ENCODE data around the gene FAM72D.
"Not testable (repeated sequence)": the region's sequence is repeated elsewhere in the genome, so short reads cannot be mapped to it uniquely, and the experiment has no call there.

FAM72D gene

DNA sequence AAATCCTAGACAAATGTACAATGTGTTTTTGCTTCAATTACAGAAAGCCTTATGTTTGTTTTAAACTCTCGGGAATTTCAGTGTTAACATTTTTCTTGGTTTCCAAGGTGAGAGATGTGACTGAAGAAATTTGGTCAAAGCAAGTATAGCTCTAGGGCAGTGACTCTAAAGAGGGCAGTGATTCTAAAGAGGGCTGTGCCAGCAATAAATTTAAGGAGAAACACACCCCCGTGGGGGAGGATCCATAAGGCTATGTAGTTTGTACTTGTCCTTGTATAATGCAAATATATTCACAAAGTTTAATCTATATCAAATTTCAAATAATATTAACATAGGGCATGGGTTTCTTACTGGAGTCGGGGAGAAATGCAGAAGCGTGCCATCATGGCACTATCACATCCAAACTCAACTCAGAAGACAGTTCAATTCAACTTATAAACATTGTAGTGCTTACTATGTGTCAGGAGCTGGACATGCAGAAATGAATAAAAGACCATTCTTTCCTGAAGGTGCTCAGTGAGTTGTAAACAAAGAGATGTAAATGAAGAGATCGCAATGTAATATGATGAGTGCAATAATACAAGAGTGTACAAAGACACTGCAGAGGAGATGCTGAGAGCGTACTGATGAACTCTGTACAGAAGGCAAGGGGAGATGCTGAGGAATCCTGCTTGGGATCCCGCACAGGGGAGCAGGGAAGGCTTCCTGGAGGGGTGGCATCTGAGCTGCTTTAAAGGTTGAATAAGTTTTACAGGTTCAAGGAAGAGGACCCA is 13.1 kb upstream of the FAM72D start:
- DNase-seq (ENCODE audit: low spot score) = not testable (repeated sequence)

DNA sequence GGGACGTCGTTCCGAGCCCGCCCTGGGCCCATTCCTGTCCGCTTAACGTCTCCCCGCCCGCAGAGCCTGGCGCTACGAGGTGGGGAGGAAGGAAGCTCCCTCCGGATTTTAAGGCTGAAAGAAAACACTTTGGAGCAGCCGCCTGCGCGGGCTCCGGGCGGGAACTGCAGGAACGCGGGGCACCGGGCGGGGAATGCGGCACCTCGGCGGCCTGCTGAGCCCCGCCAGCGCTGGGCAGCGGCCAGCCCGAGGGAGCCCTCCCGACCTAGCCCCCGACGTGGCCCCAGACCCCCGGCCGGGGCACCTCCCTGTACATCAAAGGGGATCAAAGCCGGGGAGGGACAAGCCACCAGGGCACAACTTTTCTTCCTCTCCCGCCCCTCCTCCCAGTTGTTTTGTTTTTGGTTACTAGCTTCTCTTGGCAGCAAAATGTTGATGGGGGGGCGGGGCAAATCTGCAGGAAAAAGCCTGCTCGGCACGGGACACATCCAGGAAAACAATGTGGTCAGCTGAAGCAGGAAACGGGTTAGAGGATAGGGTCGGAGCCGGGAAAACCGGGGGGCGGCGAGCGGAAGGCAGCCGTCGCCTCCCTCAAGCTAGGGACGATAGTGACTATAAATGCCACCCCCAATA is 2.1 kb upstream of the FAM72D start:
- not testable (repeated sequence) for DNase-seq (ENCODE audit: low spot score)

DNA sequence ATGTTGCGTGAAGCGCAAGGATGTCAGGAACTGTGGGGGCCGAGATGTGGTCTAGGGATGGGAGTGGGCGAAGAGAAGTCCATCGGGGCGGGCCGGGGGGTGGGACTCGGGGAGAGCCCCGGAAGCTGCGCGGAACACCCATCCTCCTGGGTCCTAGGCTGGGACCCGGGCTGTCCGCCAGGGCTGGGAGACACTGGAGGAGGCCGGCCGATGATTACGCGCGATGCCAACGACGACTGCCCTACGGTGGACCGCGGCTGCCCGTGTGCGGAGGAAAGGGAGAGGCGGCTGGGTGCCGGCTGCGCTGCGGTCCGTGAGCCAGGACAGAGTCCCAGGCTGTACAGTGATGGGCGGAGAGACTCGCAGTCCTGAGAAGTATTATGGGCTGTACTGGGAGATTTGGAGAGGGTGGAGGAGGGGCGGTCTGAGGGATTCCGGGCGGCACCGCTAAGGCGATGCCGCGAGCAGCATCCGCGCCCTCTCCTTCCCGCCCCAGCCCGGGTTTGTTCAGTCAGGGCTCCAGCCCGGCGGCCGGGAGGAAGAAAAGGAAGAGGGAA is 1.0 kb upstream of the FAM72D start:
- not testable (repeated sequence) for DNase-seq (ENCODE audit: low spot score)

- DNase-seq (ENCODE audit: low spot score) = not testable (repeated sequence)
These were observed 6.0 kb downstream of the FAM72D start for GRCh38 chr1:145101725-145102124.

DNA sequence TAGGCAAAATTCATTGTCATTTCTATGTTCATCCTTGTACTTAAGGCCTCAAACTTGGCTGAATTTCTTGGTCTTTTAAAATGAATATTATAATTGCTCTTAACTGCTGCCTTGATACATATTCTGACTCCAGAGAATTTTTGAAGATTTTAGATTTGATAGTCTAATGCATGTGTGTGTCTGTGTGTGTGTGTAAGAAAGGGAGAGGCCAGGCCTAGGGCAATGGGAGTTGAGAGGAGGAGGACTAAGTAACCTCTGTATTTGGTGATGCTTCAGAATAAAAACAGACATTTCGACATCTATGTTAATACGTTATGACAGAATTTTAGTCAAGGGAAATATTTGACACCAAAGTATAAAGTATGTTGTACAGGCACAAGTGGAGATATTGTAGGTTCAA is 7.5 kb downstream of the FAM72D start:
- DNase-seq (ENCODE audit: low spot score) = not testable (repeated sequence)

DNA sequence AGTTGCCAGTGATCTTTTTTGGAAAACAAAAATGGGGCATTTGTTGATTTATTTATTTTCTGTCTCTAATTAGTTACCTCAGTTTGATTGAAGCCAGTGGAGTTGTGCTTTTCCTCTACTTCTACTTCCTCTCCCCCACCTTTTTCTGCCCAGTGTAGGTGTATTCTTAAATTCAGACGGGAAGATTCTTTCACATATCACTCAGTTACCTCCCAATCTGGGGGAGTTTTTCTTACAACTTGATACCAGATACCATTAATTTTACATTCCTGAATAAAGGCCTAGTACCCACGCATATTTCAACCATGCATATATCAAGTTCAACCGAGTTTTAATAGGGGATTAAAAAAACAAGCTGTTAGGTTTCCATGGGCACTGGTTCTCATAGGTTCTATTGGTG is 15.9 kb downstream of the FAM72D start:
- not testable (repeated sequence) for DNase-seq (ENCODE audit: low spot score)

DNA sequence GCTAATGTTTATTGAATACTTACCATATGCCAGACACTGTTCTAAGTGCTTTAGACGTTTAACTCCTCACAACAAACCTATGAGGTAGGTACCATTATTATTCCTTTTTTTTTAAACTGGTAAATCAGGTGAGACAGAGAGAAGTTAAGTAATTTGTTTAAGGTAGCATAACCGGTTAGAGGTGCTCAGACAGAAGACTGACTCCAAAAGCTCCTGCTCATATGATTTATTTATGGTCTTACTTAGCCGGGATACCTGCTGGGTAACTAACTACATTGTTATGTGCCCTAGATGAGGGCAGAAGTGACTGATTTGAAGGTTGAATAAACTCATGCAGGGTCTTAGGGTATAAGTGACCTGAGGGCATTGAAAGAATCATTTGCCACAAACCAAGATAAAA is 16.9 kb downstream of the FAM72D start:
- not testable (repeated sequence) for DNase-seq (ENCODE audit: low spot score)

GRCh38 chr1:145114560-145115057 is 18.8 kb downstream of the FAM72D start:
- DNase-seq (ENCODE audit: low spot score) = not testable (repeated sequence)

DNA sequence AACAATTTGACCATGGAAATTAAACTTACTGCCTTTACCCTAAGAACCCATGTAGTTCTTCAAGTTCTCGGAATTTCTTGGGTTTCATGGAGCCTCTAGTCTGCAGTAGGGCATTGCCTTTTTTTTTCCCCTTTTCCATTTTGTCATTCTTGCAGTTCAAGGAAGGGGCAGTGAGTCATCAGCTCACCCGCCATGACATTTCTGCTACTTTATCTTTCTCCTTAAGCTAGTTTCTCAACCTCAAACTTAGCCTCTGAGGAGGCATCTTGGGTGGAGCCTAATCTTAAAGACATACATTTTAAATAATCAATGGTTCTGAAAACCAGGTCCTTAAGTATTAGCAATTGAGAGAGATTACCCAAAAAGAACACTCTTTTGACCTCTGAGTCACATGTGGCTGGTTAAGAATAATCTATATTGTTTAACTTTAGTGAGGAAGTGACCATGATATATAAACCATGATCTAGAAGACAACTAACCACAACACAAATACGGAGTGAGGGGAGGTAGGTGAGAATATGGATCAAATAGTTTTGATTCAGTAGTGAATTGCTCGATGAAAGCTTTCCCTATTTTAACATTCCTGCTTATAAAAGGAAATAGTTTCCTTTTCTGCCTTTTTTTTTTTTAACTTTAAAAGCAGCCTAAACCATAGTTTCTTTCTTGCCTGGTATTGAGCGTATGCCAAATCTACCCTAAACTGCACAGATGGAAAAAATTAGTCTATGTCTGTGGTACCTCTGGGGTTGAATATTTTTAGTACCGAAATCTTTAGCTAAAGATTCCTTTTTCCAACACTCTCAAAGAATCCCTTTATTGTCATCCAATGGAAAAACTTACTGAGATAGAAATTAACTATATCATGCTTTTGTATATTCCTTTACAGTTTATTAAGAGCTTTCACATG is 20.1 kb downstream of the FAM72D start:
- DNase-seq (ENCODE audit: low spot score) = not testable (repeated sequence)

- not testable (repeated sequence) for DNase-seq (ENCODE audit: low spot score)
These were observed 24.1 kb downstream of the FAM72D start for GRCh38 chr1:145119842-145120241.

GRCh38 chr1:145122344-145123061 is 26.7 kb downstream of the FAM72D start:
- DNase-seq (ENCODE audit: low spot score) = not testable (repeated sequence)

GRCh38 chr1:145123062-145123395 is 27.3 kb downstream of the FAM72D start:
- DNase-seq (ENCODE audit: low spot score) = not testable (repeated sequence)

GRCh38 chr1:145123992-145124641 is 28.3 kb downstream of the FAM72D start:
- not testable (repeated sequence) for DNase-seq (ENCODE audit: low spot score)

DNA sequence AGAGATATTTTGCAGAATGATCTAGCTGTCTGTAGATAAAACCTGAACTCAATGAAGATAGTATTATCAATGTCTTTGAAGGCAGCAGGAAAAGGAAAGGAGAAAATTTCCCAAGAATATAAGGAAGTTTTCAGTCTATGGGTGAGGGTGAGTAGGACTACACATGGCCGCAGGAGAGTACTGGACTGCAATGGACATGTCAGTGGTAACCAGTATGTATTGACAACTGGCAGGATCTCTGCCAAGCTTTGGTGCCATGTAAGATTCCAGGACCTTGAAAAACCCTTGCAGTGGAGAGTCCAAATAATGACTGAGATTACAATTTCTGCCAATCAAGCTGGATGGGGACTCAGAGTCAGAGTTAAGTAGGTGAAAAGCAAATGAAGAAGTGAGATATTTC is 29.3 kb downstream of the FAM72D start:
- not testable (repeated sequence) for DNase-seq (ENCODE audit: low spot score)

GRCh38 chr1:145127144-145127543 is 31.4 kb downstream of the FAM72D start:
- DNase-seq (ENCODE audit: low spot score) = not testable (repeated sequence)

GRCh38 chr1:145128697-145129469 is 33.1 kb downstream of the FAM72D start:
- DNase-seq (ENCODE audit: low spot score) = not testable (repeated sequence)

DNA sequence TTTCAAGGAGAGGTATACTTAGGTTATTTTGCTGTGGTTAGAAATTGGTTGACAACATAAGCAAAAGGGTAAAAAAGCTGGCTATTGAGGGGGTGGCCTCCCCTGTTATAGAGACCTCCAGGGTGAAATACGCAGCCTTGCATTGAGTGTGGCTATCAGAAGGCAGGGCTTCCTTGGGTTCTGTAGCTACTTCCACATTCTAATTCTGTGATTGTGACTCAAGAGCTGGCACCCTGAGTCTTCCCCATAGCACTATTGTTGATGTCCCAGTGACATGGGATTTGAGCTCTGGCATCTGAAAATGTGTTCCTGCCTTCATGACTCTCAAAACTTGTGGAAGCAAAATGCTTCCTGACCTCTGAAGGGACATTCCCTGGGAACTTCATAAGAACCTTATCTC is 38.7 kb downstream of the FAM72D start:
- not testable (repeated sequence) for DNase-seq (ENCODE audit: low spot score)

DNA sequence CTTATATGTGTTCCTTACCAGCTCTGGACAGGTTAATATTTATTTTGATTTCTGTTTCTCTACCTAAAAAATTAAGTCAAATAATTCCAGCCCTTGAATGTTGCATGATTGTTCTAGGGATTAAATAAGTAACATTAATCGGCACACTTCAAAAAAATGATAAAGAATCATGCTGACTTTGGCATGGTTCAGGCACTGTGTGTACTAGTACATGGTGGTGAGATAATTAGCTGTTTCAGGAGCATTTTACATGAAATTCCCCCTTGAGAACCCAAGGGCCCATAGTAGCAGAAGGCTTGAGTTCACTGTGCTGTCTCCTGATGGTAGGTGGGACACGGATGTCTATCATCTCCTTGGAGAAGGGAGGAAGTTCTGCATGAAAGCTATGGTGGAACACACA is 44.8 kb downstream of the FAM72D start:
- DNase-seq (ENCODE audit: low spot score) = not testable (repeated sequence)

GRCh38 chr1:145144264-145144913 is 48.6 kb downstream of the FAM72D start:
- not testable (repeated sequence) for DNase-seq (ENCODE audit: low spot score)
